ENCODE measurements around the gene NTSR1.

NTSR1 gene

GRCh38 chr20:62708591-62709536 is at the start of gene NTSR1:
Gene NTSR1 (plus strand): TSS chr20:62708836. CDS start chr20:62709208, 372 bp downstream.
- no peak for DNase-seq

- no peak for DNase-seq
Measured at GRCh38 chr20:62659488-62660239, 49.0 kb upstream of the NTSR1 start.

- DNase-seq, result no peak
Measured at GRCh38 chr20:62660240-62660615, 48.4 kb upstream of the NTSR1 start.

GRCh38 chr20:62660768-62661167 is 47.9 kb upstream of the NTSR1 start:
- no peak for DNase-seq

- no peak for DNase-seq
Measured at GRCh38 chr20:62661647-62662046, 47.0 kb upstream of the NTSR1 start.

- DNase-seq, result no peak
Measured at GRCh38 chr20:62662422-62662821, 46.2 kb upstream of the NTSR1 start.

GRCh38 chr20:62663145-62664018 is 45.3 kb upstream of the NTSR1 start:
- DNase-seq, result no peak

GRCh38 chr20:62664019-62664971 is 44.3 kb upstream of the NTSR1 start:
- no peak for DNase-seq

GRCh38 chr20:62665153-62665754 is 43.4 kb upstream of the NTSR1 start:
- DNase-seq, result no peak

GRCh38 chr20:62665826-62666735 is 42.6 kb upstream of the NTSR1 start:
- no peak for DNase-seq

GRCh38 chr20:62666736-62667529 is 41.7 kb upstream of the NTSR1 start:
- DNase-seq, result no peak

GRCh38 chr20:62667530-62668440 is 40.9 kb upstream of the NTSR1 start:
- DNase-seq, result no peak

GRCh38 chr20:62668441-62669027 is 40.1 kb upstream of the NTSR1 start:
- DNase-seq, result no peak

- no peak for DNase-seq
Measured at GRCh38 chr20:62669249-62669648, 39.4 kb upstream of the NTSR1 start.

GRCh38 chr20:62670156-62670555 is 38.5 kb upstream of the NTSR1 start:
- no peak for DNase-seq

- DNase-seq, result no peak
Measured at GRCh38 chr20:62670998-62671397, 37.6 kb upstream of the NTSR1 start.

- DNase-seq, result no peak
Measured at GRCh38 chr20:62671765-62672164, 36.9 kb upstream of the NTSR1 start.

- DNase-seq, result no peak
Measured at GRCh38 chr20:62674370-62674769, 34.3 kb upstream of the NTSR1 start.

All from KG1 (cell line).